GM18511 (cell line): ENCODE results near the gene PFKFB4.
A peak's percentile ranks its signal among the peaks of the same experiment; 100 is the strongest.

Source experiments
- ATAC-seq: cut with Tn5 transposase; IDR thresholded peaks from one replicate; pipeline ENCODE4 v1.9.1; 2021; ENCODE audit warnings: mild to moderate bottlenecking, moderate library complexity; ENCODE audit not compliant: unreplicated experiment

Gene PFKFB4

GRCh38 chr3:48556796-48557626, at the start of gene PFKFB4:
Gene PFKFB4 (minus strand): TSS chr3:48556803. CDS start chr3:48556777, 26 bp downstream.
- ATAC-seq = peak; percentile 89

DNA sequence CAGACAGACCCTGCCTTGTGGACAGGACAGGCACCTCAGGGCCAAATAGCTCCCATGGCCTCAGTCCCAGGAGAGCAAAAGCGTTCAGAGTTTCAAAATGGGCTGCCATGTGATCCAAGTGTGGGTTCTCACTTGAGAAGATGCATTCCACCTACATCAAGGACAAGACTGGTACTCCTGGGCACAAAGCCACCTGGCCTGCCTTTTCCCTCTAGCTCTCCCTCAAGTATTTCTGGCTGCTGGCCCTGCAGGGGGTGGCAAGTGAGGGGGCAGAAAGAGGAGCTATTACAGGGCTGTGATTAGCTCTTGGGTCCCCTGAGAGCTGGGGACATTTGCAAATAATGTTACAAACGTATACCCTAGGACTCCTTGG, 45.0 kb upstream of the PFKFB4 start:
- ATAC-seq = no peak

GRCh38 chr3:48600711-48601621, 44.4 kb upstream of the PFKFB4 start:
- no peak for ATAC-seq

GRCh38 chr3:48599509-48600285, 43.1 kb upstream of the PFKFB4 start:
- ATAC-seq = no peak

GRCh38 chr3:48599077-48599501, 42.5 kb upstream of the PFKFB4 start:
- no peak for ATAC-seq

DNA sequence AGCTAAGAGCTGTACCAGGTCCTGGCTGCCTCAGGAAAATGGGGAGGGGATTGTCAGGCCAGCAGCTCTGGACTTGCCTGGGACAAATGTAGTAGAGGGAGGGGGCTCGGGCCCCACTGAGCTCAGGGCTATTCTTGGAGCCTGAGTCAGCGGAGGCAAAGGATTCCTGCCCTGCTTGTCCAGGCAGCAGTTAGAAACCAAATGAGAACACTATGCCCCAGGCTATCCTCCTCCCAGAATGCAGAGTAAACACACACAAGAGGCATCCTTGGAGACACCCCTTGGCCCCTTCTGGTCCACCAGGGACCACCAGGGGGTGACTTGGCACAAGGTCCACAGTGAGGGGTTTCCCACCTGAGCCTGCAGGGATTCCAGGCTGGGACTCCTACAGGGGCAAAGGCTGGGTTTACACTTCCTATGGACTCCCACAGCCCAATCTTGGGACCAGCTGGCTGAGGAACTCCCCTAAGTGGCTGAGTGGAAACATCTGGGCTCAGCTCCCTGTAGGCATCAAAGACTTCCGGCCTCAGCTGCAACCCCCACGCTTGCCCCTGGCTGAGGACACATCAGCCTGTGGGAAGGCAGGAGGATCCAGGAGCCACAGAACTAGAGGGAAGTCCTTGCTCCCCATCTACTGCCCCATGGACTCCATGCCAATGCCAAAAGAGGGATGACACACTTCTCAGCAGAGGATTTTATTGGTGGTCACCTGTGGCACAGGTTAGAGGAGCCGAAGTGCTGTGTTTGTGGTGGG, 41.9 kb upstream of the PFKFB4 start:
- ATAC-seq = no peak

GRCh38 chr3:48597408-48597800, 40.8 kb upstream of the PFKFB4 start:
- ATAC-seq = no peak

DNA sequence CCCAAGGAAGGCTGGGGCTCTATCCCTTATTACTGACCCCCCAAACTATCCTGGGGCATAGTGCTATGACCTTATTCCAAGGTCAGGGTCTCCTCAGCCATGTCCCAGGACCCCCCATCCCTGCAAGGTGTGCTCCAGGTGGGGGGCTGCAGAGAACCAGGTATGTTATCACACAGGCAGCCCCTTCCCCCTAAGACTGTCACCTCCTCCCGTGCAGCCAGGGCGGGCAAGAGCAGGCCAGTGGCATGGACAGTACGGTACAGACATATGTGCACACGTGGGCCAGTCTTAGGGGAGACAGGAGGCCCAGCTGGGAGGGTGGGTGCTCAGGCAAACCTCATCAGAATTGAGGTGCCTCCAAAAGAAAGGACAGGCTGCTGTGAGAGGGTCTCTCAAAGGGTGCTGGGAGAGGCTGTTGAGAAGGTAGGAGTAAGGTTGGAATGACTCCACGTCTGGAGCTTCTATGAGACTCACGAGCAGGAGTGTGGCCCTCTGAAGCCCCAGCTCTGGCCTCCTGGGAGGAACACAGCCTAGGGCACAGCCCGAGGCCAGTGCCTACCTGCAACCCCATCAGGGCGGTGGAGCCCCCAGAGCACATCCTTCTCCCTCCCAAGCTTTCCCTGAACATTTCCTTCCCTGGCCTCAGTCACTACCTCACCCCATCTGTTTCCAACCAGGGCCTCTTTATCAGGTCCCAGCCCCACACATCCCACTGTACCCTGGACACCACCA, 40.2 kb upstream of the PFKFB4 start:
- ATAC-seq = no peak

GRCh38 chr3:48596157-48596556, 39.6 kb upstream of the PFKFB4 start:
- ATAC-seq = no peak

GRCh38 chr3:48595526-48596121, 39.0 kb upstream of the PFKFB4 start:
- no peak for ATAC-seq

DNA sequence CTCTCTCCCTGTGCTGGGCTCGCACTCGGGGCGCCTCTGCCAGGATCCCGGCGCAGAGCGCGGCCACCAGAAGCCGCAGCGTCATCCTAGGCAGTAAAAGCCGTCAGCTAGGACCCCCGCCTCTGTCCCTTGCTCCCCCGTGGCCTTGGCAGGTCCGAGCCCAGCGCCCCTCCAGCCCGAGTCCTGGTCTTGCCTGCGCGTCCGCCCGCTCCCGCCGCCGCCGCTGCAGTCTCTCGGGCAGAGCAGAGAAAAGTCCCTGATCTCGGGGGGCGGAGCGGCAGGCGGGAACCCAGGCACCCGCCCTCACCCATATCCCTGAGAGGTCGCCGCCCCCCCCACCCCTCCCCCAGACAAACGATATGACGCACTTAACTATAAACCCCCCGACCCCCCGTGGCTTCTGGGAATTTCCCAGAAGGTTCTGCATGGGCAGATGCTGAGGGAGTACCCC, 38.5 kb upstream of the PFKFB4 start, which contains the start of gene COL7A1:
TSS of gene COL7A1 (minus strand) at position 255 of the 451 bp plus-strand sequence. CDS start at position 85, 170 bp downstream.
- no peak for ATAC-seq

GRCh38 chr3:48594417-48595049, 37.9 kb upstream of the PFKFB4 start:
- no peak for ATAC-seq

- no peak for ATAC-seq
Observed at GRCh38 chr3:48593337-48593736, 36.7 kb upstream of the PFKFB4 start.

DNA sequence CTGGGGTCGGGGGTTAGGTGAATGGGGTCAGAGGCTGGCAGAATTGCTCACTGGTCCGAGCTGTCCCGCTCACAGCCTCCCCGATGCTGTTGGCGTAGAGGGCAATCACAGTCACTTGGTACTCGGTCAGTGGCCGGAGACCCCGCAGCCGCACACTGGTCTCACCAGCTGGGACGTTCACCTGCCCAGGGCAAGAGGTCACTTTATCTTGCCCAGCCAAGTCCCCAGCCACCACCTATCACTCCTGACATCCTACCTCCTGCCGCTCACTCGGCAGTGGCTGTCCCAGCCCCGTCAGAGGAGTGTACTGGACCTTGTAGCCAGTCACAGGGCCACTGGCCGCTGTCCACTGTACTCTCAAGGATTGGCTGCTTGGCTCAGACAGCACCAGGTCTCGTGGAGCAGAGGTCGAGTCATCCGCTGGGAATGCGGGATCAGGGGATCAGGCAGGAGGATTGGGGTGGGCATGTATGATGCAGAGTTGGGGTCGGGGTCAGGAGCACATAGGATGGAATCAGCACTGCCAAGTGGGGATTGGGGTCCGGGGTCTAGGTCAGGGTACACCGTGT, 36.0 kb upstream of the PFKFB4 start:
- no peak for ATAC-seq

DNA sequence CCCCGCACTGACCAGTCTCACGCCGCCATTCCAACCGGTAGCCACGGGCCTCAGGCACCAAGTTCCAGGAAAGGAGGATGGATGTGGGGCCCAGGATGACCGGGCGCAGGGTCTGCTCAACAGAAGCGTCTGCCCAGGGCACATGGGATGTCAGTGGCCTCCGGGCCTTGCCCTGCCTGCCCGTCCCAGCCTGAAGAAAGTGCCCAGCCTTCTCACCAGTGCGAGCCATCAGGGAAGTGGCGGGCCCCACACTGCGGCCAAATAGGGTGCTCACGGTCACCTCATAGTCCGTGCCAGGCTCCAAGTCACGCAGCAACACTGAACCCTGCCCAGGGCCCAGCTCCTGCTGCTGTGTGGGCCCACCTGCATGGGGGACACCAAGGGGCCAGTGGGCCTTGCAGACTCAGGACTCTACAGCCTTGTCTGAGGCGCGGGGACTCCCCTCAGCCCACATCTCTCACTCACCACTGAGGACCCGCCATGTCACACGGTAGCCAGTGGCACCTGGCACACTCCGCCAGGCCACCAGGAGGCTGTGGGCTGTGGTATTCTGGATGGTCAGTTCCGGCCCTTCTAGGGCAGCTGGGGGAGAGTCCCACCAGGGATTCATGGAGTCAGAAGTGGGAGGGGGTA, 35.4 kb upstream of the PFKFB4 start:
- ATAC-seq = no peak

GRCh38 chr3:48591436-48591835, 34.8 kb upstream of the PFKFB4 start:
- ATAC-seq = no peak

GRCh38 chr3:48588230-48588629, 31.6 kb upstream of the PFKFB4 start:
- no peak for ATAC-seq

DNA sequence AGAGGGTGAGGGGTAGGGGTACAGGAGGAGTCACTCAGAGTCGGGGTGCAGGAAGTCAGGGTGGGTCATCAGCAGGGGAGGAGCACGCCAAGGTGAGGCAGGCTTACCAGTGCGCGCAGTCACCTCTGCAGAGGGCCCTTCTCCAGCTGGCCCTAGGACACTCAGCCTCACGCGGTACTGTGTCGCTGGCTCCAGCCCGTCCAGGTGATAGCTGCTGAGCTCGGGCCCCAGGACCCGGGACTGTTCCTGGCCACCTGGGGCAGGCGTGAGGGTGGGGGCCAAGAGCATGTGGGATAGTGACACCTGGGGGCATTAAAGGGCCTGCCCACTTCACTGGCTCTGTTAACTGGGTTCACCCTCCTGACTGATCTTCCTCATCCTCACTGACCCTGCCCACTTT, 31.1 kb upstream of the PFKFB4 start:
- no peak for ATAC-seq
